ENCODE measurements around the gene SNX13. TPM values are rescaled to one million over a fixed set of nuclear protein-coding genes. Genes with fewer than 3 reads are reported as not detected.

SNX13 gene
- total RNA-seq, 1 donor from 2014 or later: 34.3 TPM

- H3K27me3 Mint-ChIP-seq (ENCODE audit: unreplicated experiment): no peaks in the 10 kb centered on the region
- no peak overlapping the region for H3K27ac Mint-ChIP-seq (ENCODE audit: unreplicated experiment)
- no peaks in the 10 kb centered on the region for H3K36me3 Mint-ChIP-seq (ENCODE audit: low read depth, unreplicated experiment)
- no peak overlapping the region for H3K4me3 Mint-ChIP-seq (ENCODE audit: unreplicated experiment)
- TF ChIP-seq, protein P1, sequence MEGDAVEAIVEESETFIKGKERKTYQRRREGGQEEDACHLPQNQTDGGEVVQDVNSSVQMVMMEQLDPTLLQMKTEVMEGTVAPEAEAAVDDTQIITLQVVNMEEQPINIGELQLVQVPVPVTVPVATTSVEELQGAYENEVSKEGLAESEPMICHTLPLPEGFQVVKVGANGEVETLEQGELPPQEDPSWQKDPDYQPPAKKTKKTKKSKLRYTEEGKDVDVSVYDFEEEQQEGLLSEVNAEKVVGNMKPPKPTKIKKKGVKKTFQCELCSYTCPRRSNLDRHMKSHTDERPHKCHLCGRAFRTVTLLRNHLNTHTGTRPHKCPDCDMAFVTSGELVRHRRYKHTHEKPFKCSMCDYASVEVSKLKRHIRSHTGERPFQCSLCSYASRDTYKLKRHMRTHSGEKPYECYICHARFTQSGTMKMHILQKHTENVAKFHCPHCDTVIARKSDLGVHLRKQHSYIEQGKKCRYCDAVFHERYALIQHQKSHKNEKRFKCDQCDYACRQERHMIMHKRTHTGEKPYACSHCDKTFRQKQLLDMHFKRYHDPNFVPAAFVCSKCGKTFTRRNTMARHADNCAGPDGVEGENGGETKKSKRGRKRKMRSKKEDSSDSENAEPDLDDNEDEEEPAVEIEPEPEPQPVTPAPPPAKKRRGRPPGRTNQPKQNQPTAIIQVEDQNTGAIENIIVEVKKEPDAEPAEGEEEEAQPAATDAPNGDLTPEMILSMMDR (IDR thresholded peaks at IDR 0.05; ENCODE audit: unreplicated experiment): no peak
- no peak for DNase-seq (ENCODE audit: low spot score)
- peaks cover 5% of the 10 kb centered on the region for H3K4me1 Mint-ChIP-seq (ENCODE audit: unreplicated experiment)
- H3K9me3 Mint-ChIP-seq (ENCODE audit: unreplicated experiment): no peaks in the 10 kb centered on the region
Observed at GRCh38 chr7:17928055-17928454, 12.2 kb downstream of the SNX13 start.

DNA sequence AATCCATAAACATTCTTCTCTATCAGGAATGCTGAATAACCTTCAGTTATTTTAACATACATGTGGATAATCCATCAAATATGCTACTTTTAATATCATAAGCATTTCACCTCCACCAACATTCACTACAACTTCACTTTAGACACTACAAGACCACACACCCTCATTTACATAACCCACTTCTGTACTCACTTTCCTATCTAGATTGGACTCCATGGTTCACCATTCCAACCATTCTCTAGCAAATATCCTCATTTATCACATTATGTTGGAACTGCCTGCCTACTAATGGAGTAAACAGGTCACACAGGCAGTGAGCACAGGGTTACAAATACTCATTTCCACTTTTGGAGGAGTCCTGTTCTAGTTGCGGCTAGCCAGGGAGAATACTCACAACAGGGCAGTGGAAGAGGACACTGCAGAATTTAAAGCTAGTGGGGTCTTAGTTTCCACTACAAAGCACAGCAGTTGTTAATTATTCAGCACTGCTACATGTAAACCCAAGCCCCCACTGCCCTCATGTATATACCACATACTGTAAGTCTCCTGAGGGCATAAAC lies 18.4 kb downstream of the SNX13 start:
- Mint-ChIP-seq H3K27ac (ENCODE audit: unreplicated experiment) (peak overlapping the region; percentile 3), H3K4me3 (ENCODE audit: unreplicated experiment) (no peak overlapping the region), H3K36me3 (ENCODE audit: low read depth, unreplicated experiment) (no peaks in the 10 kb centered on the region), H3K4me1 (ENCODE audit: unreplicated experiment) (peaks cover 15% of the 10 kb centered on the region), H3K27me3 (ENCODE audit: unreplicated experiment) (no peaks in the 10 kb centered on the region), H3K9me3 (ENCODE audit: unreplicated experiment) (no peaks in the 10 kb centered on the region)
- no peak for DNase-seq (ENCODE audit: low spot score)
- TF ChIP-seq, protein P1 (IDR thresholded peaks at IDR 0.05; ENCODE audit: unreplicated experiment): no peak

DNA sequence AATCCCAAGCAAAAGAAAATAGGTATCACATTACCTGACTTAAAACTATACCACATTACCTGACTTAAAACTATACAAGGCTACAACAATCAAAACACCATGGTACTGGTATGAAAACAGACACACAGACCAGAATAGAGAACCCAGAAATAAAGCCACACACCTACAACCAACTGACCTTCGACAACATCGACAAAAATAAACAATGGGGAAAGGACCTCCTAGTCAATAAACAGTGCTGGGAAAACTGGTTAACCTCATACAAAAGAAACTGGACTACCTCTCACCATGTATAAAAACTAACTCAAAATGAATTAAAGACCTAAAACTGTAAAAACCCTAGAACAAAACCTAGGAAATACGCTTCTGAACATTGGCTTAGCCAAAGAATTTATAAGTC lies 22.5 kb downstream of the SNX13 start:
- H3K9me3 Mint-ChIP-seq (ENCODE audit: unreplicated experiment): no peaks in the 10 kb centered on the region
- no peaks in the 10 kb centered on the region for H3K36me3 Mint-ChIP-seq (ENCODE audit: low read depth, unreplicated experiment)
- peaks cover 20% of the 10 kb centered on the region for H3K4me1 Mint-ChIP-seq (ENCODE audit: unreplicated experiment)
- no peak for DNase-seq (ENCODE audit: low spot score)
- TF ChIP-seq, protein P1 (IDR thresholded peaks at IDR 0.05; ENCODE audit: unreplicated experiment): no peak
- no peak overlapping the region for H3K27ac Mint-ChIP-seq (ENCODE audit: unreplicated experiment)
- no peaks in the 10 kb centered on the region for H3K27me3 Mint-ChIP-seq (ENCODE audit: unreplicated experiment)
- no peak overlapping the region for H3K4me3 Mint-ChIP-seq (ENCODE audit: unreplicated experiment)

DNA sequence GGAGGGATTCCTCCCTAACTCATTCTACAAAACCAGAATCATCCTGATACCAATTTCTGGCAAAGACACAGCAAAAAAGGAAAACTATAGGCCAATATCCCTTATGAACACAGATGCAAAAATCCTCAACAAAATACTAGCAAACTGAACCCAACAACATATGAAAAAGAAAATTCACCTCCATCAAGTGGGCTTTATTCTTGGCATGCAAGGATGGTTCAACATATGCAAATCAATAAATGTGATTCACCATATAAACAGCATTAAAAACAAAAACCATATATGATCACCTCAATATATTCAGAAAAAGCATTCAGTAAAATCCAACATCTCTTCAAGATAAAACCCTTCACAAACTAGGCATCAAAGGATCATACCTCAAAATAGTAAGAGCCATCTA lies 23.5 kb downstream of the SNX13 start:
- DNase-seq (ENCODE audit: low spot score): no peak
- TF ChIP-seq, protein P1 (IDR thresholded peaks at IDR 0.05; ENCODE audit: unreplicated experiment): no peak
- H3K4me1 Mint-ChIP-seq (ENCODE audit: unreplicated experiment): peaks cover 21% of the 10 kb centered on the region
- H3K27me3 Mint-ChIP-seq (ENCODE audit: unreplicated experiment): no peaks in the 10 kb centered on the region
- no peak overlapping the region for H3K4me3 Mint-ChIP-seq (ENCODE audit: unreplicated experiment)
- no peaks in the 10 kb centered on the region for H3K36me3 Mint-ChIP-seq (ENCODE audit: low read depth, unreplicated experiment)
- no peak overlapping the region for H3K27ac Mint-ChIP-seq (ENCODE audit: unreplicated experiment)
- no peaks in the 10 kb centered on the region for H3K9me3 Mint-ChIP-seq (ENCODE audit: unreplicated experiment)

DNA sequence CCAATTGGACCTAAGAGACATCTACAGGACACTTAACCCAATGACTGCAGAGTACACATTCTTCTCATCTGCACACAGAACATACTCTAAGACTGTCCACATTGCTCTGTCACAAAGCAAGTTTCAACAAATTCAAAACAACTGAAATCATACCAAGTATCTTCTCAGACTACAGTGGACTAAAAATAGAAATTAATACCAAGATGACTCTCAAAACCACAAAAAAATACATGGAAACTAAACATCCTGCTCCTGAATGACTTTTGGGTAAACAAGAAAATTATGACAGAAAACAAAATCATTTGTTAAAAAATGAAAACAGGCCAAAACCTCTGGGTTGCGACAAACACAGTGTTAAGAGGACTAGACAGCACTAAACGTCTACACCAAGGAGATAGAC lies 24.5 kb downstream of the SNX13 start:
- H3K27ac Mint-ChIP-seq (ENCODE audit: unreplicated experiment): no peak overlapping the region

More for the DNA sequence above, 24.5 kb downstream of the SNX13 start:
- no peak for DNase-seq (ENCODE audit: low spot score)
- Mint-ChIP-seq H3K4me1 (ENCODE audit: unreplicated experiment) (peaks cover 14% of the 10 kb centered on the region), H3K4me3 (ENCODE audit: unreplicated experiment) (no peak overlapping the region), H3K9me3 (ENCODE audit: unreplicated experiment) (no peaks in the 10 kb centered on the region), H3K27me3 (ENCODE audit: unreplicated experiment) (no peaks in the 10 kb centered on the region), H3K36me3 (ENCODE audit: low read depth, unreplicated experiment) (no peaks in the 10 kb centered on the region)
- TF ChIP-seq, protein P1 (IDR thresholded peaks at IDR 0.05; ENCODE audit: unreplicated experiment): no peak
